Vagina (tissue), 2 donors: ENCODE results near the gene LMX1B.

Experiments
- POLR2A ChIP-seq, 2 donors: fragments of 450-650 bp; IDR thresholded peaks; one replicate each; pipeline ENCODE4 v1.6.1; 2017; ENCODE audit warnings: antibody characterized with exemption in 2 of 2, mild to moderate bottlenecking in 2 of 2, moderate library complexity in 2 of 2
- TF ChIP-seq, protein P1 (sequence below), 3 experiments: fragments of 450-650 bp in 2 of 3; fragments of 200-600 bp in 1 of 3; sonication (generic) in 1 of 3; IDR thresholded peaks; one replicate each; pipeline ENCODE4 v1.5.1; 2017 to 2019; ENCODE audit warnings: antibody characterized with exemption in 3 of 3, mild to moderate bottlenecking in 2 of 3, moderate library complexity in 2 of 3

GRCh38 chr9:126663661-126664072 is 49.9 kb downstream of the LMX1B start:
- TF ChIP-seq, protein P1, sequence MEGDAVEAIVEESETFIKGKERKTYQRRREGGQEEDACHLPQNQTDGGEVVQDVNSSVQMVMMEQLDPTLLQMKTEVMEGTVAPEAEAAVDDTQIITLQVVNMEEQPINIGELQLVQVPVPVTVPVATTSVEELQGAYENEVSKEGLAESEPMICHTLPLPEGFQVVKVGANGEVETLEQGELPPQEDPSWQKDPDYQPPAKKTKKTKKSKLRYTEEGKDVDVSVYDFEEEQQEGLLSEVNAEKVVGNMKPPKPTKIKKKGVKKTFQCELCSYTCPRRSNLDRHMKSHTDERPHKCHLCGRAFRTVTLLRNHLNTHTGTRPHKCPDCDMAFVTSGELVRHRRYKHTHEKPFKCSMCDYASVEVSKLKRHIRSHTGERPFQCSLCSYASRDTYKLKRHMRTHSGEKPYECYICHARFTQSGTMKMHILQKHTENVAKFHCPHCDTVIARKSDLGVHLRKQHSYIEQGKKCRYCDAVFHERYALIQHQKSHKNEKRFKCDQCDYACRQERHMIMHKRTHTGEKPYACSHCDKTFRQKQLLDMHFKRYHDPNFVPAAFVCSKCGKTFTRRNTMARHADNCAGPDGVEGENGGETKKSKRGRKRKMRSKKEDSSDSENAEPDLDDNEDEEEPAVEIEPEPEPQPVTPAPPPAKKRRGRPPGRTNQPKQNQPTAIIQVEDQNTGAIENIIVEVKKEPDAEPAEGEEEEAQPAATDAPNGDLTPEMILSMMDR (IDR thresholded peaks at IDR 0.05), result no peak
- no peak for TF ChIP-seq POLR2A (IDR thresholded peaks at IDR 0.05)
